Body of pancreas (tissue), 4 donors: ENCODE results near the gene IRF2BP1.

Source experiments
- POLR2A ChIP-seq, 3 donors: fragments of 450-650 bp; IDR thresholded peaks; one replicate each; pipeline ENCODE4 v1.6.1; 2016; ENCODE audit warnings: antibody characterized with exemption in 3 of 3, mild to moderate bottlenecking in 2 of 3
- TF ChIP-seq, protein P1 (sequence below), 7 experiments: fragments of 450-650 bp in 4 of 7; fragments of 200-600 bp in 3 of 7; sonication (generic) in 3 of 7; IDR thresholded peaks; one replicate each; pipeline ENCODE4 v1.5.1; 2016 to 2019; ENCODE audit warnings: antibody characterized with exemption in 7 of 7

DNA sequence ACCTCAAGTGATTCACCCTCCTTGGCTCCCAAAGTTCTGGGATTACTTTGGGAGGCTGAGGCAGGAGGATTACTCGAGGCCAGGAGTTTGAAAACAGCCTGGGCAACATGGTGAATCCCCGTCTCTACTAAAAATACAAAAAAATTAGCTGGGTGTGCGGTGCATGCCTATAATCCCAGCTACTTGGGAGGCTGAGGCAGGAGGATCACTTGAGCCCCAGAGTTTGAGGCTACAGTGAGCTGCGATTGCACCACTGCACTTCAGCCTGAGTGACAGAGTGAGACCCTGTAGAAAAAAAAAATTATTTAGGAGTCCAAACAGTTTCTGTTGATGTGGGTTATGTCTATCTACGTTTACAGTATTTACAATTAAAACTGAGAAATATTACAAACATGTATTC lies 15.1 kb downstream of the IRF2BP1 start:
- TF ChIP-seq, protein P1, sequence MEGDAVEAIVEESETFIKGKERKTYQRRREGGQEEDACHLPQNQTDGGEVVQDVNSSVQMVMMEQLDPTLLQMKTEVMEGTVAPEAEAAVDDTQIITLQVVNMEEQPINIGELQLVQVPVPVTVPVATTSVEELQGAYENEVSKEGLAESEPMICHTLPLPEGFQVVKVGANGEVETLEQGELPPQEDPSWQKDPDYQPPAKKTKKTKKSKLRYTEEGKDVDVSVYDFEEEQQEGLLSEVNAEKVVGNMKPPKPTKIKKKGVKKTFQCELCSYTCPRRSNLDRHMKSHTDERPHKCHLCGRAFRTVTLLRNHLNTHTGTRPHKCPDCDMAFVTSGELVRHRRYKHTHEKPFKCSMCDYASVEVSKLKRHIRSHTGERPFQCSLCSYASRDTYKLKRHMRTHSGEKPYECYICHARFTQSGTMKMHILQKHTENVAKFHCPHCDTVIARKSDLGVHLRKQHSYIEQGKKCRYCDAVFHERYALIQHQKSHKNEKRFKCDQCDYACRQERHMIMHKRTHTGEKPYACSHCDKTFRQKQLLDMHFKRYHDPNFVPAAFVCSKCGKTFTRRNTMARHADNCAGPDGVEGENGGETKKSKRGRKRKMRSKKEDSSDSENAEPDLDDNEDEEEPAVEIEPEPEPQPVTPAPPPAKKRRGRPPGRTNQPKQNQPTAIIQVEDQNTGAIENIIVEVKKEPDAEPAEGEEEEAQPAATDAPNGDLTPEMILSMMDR (IDR thresholded peaks at IDR 0.05): no peak
- no peak for TF ChIP-seq POLR2A (IDR thresholded peaks at IDR 0.05)
